ENCODE measurements around the gene SHD. TPM values are rescaled to one million over a fixed set of nuclear protein-coding genes. Genes with fewer than 3 reads are reported as not detected.
A peak's percentile ranks its signal among the peaks of the same experiment; 100 is the strongest.

The SHD gene
- total and polyA plus RNA-seq, 2 of the 4 experiments (the other 2 are of a cell fraction) = not detected

DNA sequence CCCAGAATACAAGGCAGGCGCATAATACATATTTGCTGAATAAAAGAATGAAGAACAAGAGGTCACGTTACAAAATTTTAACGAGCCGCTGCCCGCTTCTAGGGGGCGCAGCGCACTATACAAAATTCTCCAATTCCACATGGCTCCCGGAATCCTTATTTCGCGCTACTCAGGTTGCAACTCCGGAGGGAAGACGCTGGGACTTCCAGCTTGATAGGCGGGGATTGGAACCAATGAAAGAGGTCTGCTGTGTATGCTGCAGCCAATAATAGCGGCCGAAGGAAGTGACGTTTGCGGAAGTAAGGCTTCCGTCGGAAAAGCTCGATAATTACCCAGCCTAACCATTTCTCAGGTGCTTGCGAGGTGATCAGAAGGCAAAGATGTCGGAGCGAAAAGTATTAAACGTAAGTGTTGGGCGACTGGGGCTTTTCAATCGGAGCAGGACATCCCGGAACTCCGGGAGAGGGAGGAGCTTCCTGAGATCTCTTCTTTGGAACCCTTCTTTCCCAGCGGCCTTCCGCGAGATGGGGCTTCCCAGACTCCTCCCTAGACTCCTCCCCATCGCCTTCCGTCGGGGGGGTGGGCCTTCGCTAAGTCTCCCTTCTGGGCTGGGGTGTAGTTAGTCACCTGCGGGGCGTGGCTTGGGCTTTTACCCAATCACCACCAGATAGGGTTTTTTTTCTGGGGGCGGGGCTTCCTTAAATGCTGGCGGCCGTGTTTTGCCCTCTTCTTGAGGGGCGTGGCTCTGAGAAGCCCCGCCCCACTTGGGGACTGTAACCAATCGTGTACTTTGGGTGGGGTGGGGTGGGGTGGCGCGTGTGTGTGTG lies 32.1 kb upstream of the SHD start, which contains the start of gene YJU2:
Gene YJU2 (plus strand): TSS at position 314 of the 827 bp plus-strand sequence. CDS start 67 bp downstream, at position 381.
- ATAC-seq (ENCODE audit: low read depth) (peak; percentile 99), DNase-seq (peak; percentile 99)
- peak within 1 kb of the TSS; percentile 83 for H3K9ac ChIP-seq (ENCODE audit: low read depth, low read length)
- peak within 1 kb of the TSS; percentile 99 for H4K8ac ChIP-seq (ENCODE audit: low read depth in 2 of 2, low read length in 2 of 2)
- peaks cover 13 to 17% of the 10 kb centered on the region in 2 experiments; a peak in 3 of 4 replicates for H3K79me1 ChIP-seq (ENCODE audit: low read depth in 1 of 2, low read length in 2 of 2)
- peak within 1 kb of the TSS; percentile 95 for H2AK9ac ChIP-seq (replicated peaks; ENCODE audit: low read depth, low read length, poor library complexity)
- no peaks in the 10 kb centered on the region for H3K4me1 ChIP-seq (ENCODE audit: control insufficient read depth, insufficient read depth, low read length)
- H3K18ac ChIP-seq (ENCODE audit: low read depth, low read length) = peak within 1 kb of the TSS; percentile 87
- POLR2A ChIA-PET (ENCODE audit: unreplicated experiment) = no interaction called here
- CTCF ChIA-PET = interaction anchor here (0.6 kb wide), 3 partner anchors 10 to 857 kb away, joined by 3 to 5 read pairs (median 3); no protein-coding TSS in a partner anchor
- H3K9me1 ChIP-seq (ENCODE audit: insufficient read depth, low read length) = 0 out of 2 replicates have a peak, but pooled peaks cover 6% of the 10 kb centered on the region
- H2BK15ac ChIP-seq (ENCODE audit: low read depth, low read length) = peak within 1 kb of the TSS; percentile 17; the same call in 1 of the 3 replicates
- TF ChIP-seq CHD1 (IDR thresholded peaks at IDR 0.05; ENCODE audit: low read depth, low read length) (no peak), MXI1 (IDR thresholded peaks at IDR 0.05; ENCODE audit: borderline replicate concordance, low read depth, low read length) (peak; percentile 85; the same call in 1 of the 2 replicates), CEBPB (IDR thresholded peaks at IDR 0.05; ENCODE audit: low read depth, low read length) (peak; percentile 15; the same call in 1 of the 2 replicates), MAZ (IDR thresholded peaks at IDR 0.05; ENCODE audit: borderline replicate concordance, low read depth, low read length) (peak; percentile 65; the same call in 1 of the 2 replicates), RFX5 (IDR thresholded peaks at IDR 0.05; ENCODE audit: low read depth, low read length) (no peak), BHLHE40 (IDR thresholded peaks at IDR 0.05; ENCODE audit: low read depth, low read length) (no peak), POLR2A (IDR thresholded peaks at IDR 0.05; ENCODE audit: low read depth, low read length) (peak; percentile 92), RAD21 (IDR thresholded peaks at IDR 0.05; ENCODE audit: low read length) (peak; percentile 50), MAFK (IDR thresholded peaks at IDR 0.05; ENCODE audit: low read depth, low read length) (peak; percentile 0; the same call in 1 of the 2 replicates), ELK1 (IDR thresholded peaks at IDR 0.05; ENCODE audit: borderline replicate concordance, low read depth, low read length) (no peak), FOS (IDR thresholded peaks at IDR 0.05; ENCODE audit: low read depth, low read length) (peak; percentile 93), USF2 (IDR thresholded peaks at IDR 0.05; ENCODE audit: low read depth, low read length) (peak; percentile 64), NFE2L2 (IDR thresholded peaks at IDR 0.05; ENCODE audit: low read depth, low read length) (no peak)
- TF ChIP-seq, protein P1, sequence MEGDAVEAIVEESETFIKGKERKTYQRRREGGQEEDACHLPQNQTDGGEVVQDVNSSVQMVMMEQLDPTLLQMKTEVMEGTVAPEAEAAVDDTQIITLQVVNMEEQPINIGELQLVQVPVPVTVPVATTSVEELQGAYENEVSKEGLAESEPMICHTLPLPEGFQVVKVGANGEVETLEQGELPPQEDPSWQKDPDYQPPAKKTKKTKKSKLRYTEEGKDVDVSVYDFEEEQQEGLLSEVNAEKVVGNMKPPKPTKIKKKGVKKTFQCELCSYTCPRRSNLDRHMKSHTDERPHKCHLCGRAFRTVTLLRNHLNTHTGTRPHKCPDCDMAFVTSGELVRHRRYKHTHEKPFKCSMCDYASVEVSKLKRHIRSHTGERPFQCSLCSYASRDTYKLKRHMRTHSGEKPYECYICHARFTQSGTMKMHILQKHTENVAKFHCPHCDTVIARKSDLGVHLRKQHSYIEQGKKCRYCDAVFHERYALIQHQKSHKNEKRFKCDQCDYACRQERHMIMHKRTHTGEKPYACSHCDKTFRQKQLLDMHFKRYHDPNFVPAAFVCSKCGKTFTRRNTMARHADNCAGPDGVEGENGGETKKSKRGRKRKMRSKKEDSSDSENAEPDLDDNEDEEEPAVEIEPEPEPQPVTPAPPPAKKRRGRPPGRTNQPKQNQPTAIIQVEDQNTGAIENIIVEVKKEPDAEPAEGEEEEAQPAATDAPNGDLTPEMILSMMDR (conservative IDR thresholded peaks at IDR 0.05; ENCODE audit: low read depth, low read length) = peak; percentile 69
- H3K9me3 ChIP-seq (ENCODE audit: control insufficient read depth, insufficient read depth, low read length) = peaks cover under 1% of the 10 kb centered on the region; the same call in 1 of the 2 replicates
- peak within 1 kb of the TSS; percentile 89 for H2AFZ ChIP-seq (replicated peaks; ENCODE audit: low read length, poor library complexity)
- peak within 1 kb of the TSS; percentile 64 for H3K4me3 ChIP-seq (ENCODE audit: insufficient read depth, low read depth, low read length)
- H4K5ac ChIP-seq (ENCODE audit: low read depth, low read length) = peak within 1 kb of the TSS; percentile 96
- peak within 1 kb of the TSS; percentile 95 for H3K14ac ChIP-seq (replicated peaks; ENCODE audit: low read depth, low read length)
- dilution Hi-C loops (cut with HindIII; ENCODE audit: low sequenced_read_pairs, unreplicated experiment) (no loop called here), intact Hi-C loops (cut with micrococcal nuclease) (no loop called here), in situ Hi-C loops (cut with MboI; ENCODE audit: low sequenced_read_pairs) (no loop called here)
- WGBS, 2 experiments (ENCODE audit: extremely low coverage in 2 of 2, insufficient read length in 1 of 2) = no CpG with 5 or more reads among the region's 45 CpGs
- H2AK5ac ChIP-seq (ENCODE audit: low read depth, low read length) = peak within 1 kb of the TSS; percentile 74
- peak within 1 kb of the TSS; percentile 82 for H2BK5ac ChIP-seq (ENCODE audit: low read depth, low read length, poor library complexity, severe bottlenecking)
- peak within 1 kb of the TSS; percentile 89 for H3K4me2 ChIP-seq (ENCODE audit: low read depth, low read length)
- H3K56ac ChIP-seq (ENCODE audit: extremely low read depth, insufficient read depth, low read length) = peak within 1 kb of the TSS; percentile 90
- no peaks in the 10 kb centered on the region for H4K20me1 ChIP-seq (ENCODE audit: insufficient read depth, low read length)
- peak within 1 kb of the TSS; percentile 79 for H3K27ac ChIP-seq (ENCODE audit: insufficient read depth, low read length)
- peak within 1 kb of the TSS; percentile 90; the same call in 1 of the 2 replicates for H3K23ac ChIP-seq (ENCODE audit: low read depth, low read length)
- H2BK120ac ChIP-seq (ENCODE audit: low read depth, low read length) = peak within 1 kb of the TSS; percentile 69
- H4K91ac ChIP-seq (ENCODE audit: insufficient read depth, low read depth, low read length) = peak within 1 kb of the TSS; percentile 93
- H3K27me3 ChIP-seq (ENCODE audit: control insufficient read depth, insufficient read depth, low read length) = no peaks in the 10 kb centered on the region
- no TSS peak for BruUV-seq (replicated peaks)
- peak within 1 kb of the TSS; percentile 50; the same call in 1 of the 2 replicates for H2BK20ac ChIP-seq (ENCODE audit: low read depth, low read length)
- peaks cover 21% of the 10 kb centered on the region for H3K36me3 ChIP-seq (ENCODE audit: control insufficient read depth, insufficient read depth, low read length)
- H3K4ac ChIP-seq (ENCODE audit: low read depth, low read length) = peak within 1 kb of the TSS; percentile 96
